GM12875 (cell line): Measurements from ENCODE around the gene MON2.

Experiments
- H3K4me3 ChIP-seq: one replicate; pipeline ENCODE4 v1.5.1; 2011; ENCODE audit warnings: low read depth, low read length, control low read depth
- CTCF ChIP-seq: IDR thresholded peaks from 2 replicates; pipeline ENCODE4 v1.5.1; 2011; ENCODE audit warnings: low read depth, mild to moderate bottlenecking, control low read depth, inconsistent platforms, low read length, moderate library complexity, borderline replicate concordance; ENCODE audit not compliant: insufficient read depth

MON2 gene

GRCh38 chr12:62582065-62582366, 115.4 kb downstream of the MON2 start:
- no peak for TF ChIP-seq CTCF
- no peak overlapping the region for H3K4me3 ChIP-seq

- no peak for TF ChIP-seq CTCF
- H3K4me3 ChIP-seq: no peak overlapping the region
Observed at GRCh38 chr12:62584619-62585018, 118.0 kb downstream of the MON2 start.

GRCh38 chr12:62586850-62587249, 120.2 kb downstream of the MON2 start:
- no peak overlapping the region for H3K4me3 ChIP-seq
- no peak for TF ChIP-seq CTCF

- no peak for TF ChIP-seq CTCF
- H3K4me3 ChIP-seq: no peak overlapping the region
Observed at GRCh38 chr12:62588916-62589315, 122.3 kb downstream of the MON2 start.

GRCh38 chr12:62597253-62597652, 130.6 kb downstream of the MON2 start:
- no peak for TF ChIP-seq CTCF
- no peak overlapping the region for H3K4me3 ChIP-seq

- no peak for TF ChIP-seq CTCF
- H3K4me3 ChIP-seq: no peak overlapping the region
Observed at GRCh38 chr12:62598846-62599245, 132.2 kb downstream of the MON2 start.

- no peak for TF ChIP-seq CTCF
Observed at GRCh38 chr12:62599854-62600437, 133.3 kb downstream of the MON2 start.

More at GRCh38 chr12:62599854-62600437, 133.3 kb downstream of the MON2 start:
- H3K4me3 ChIP-seq: no peak overlapping the region
